HG02970 (cell line): Measurements from ENCODE around the gene CD46.

ENCODE experiments used
- ATAC-seq: cut with Tn5 transposase; IDR thresholded peaks from one replicate; pipeline ENCODE4 v1.9.1; 2021; ENCODE audit warnings: mild to moderate bottlenecking, moderate library complexity, moderate number of reproducible peaks; ENCODE audit not compliant: unreplicated experiment, low FRiP score

The CD46 gene

DNA sequence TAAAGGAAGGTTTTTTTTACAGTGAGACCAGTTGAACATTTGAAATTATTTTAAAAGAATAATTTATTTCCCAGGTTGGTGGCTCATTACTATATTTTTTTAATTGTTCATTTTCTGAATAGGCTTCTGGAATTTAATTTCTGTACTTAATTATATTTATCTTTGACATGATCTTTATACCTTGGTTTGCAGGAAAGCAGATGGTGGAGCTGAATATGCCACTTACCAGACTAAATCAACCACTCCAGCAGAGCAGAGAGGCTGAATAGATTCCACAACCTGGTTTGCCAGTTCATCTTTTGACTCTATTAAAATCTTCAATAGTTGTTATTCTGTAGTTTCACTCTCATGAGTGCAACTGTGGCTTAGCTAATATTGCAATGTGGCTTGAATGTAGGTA, 41.5 kb downstream of the CD46 start:
- ATAC-seq: no peak

DNA sequence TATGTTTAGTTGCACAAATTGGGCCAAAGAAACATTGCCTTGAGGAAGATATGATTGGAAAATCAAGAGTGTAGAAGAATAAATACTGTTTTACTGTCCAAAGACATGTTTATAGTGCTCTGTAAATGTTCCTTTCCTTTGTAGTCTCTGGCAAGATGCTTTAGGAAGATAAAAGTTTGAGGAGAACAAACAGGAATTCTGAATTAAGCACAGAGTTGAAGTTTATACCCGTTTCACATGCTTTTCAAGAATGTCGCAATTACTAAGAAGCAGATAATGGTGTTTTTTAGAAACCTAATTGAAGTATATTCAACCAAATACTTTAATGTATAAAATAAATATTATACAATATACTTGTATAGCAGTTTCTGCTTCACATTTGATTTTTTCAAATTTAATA, 43.0 kb downstream of the CD46 start:
- no peak for ATAC-seq

DNA sequence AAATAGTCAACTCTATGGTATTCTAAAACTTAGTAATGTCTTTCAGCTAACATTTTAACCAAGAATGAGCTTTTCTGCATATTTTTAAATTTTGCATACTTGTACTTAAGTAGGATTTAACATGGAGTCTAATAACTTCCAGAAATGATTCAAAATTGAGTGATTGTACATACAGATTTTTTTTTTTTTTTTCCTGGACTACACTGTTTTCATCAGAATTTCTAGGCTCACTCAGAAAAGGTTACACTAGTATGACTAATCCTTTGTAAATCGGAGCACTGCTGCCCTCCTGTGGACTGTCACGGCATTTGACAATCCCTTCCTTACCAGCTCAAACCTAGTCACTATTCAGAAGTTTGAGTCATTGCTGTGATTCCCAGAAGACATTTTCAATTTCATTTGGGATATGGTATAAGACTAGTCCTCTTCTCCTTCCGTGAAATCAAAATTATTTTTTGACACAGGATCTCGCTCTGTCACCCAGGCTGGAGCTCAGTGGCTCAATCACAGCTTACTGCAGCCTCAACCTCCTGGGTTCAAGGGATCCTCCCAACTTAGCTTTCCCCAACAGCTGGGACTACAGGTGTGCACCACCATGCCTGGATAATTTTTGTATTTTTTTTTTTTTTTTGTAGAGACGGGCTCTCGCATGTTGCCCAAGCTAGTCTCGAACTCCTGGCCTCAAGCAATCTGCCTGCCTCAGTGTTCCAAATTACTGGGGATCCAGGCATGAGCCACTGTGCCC, 45.5 kb downstream of the CD46 start:
- ATAC-seq: no peak

DNA sequence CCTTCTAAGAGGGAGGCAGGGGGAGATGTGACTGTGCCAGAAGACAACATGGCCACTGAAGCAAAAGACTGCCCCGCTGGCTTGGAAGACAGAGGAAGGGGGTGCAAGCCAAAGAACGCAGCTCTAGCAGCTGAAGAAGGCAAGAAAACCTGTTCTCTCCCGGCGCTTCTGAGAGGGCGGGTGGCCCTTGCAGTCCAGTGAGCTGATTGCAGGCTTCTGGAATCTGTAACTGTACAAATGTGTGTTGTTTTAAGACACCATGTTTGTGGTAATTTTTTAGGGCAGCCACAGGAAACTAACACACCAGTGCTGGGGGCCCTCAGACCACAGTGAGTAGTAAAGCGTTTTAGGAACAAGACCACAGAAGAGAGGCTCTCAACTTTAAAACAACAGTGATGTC, 47.0 kb downstream of the CD46 start:
- ATAC-seq: no peak

GRCh38 chr1:207799989-207800648, 48.3 kb downstream of the CD46 start:
- no peak for ATAC-seq

DNA sequence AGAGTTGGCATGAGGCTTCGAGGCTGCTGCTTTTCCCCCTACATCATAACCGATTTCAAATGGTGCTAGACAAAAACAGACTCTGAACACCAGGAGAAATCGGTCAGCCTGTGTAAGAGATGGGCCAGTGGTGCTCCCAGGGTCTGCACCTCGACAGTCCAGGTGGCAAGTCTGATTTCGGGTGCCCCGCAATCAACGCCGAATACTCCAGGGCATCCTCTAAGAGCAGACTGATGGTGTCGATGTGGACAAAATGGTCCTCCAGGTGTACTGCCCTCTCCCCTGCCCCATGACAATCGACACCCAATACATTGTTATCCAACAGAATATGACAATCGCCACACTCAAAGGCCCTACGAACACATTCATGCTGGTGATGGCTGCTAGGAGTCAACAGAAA, 50.0 kb downstream of the CD46 start:
- ATAC-seq: no peak

GRCh38 chr1:207803678-207804077, 51.8 kb downstream of the CD46 start:
- ATAC-seq: no peak

- no peak for ATAC-seq
These were observed 53.0 kb downstream of the CD46 start for GRCh38 chr1:207804721-207805468.

DNA sequence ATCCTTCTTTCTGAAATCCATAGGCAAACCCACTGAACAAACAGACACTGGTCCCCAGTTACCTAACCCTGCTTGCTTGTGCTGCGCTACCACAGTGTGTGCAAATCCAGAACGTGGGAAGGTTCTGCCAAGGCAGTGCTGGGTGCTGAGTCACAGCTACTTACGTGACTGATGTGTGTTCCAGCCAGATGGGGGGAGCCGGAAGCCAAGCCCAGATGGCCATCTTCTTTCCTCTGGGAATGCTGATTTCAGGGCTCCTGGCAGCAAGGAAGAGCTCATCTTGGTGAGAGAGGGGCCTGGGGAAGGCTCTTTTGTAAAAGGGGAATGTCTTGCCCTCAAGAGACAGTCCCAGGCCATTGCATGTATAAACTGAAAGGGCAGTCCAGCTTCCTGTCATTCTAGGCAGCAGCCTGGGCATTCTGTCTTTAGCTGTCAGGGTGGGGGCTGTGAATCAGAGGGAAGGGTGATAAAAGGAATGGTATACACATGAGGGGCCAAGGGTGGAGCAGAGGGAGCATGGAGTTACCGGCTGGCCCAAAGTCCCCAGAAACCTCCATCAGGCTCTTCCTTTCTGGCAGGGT, 54.1 kb downstream of the CD46 start:
- ATAC-seq: no peak

- no peak for ATAC-seq
These were observed 54.9 kb downstream of the CD46 start for GRCh38 chr1:207806531-207807325.

GRCh38 chr1:207807326-207807689, 55.5 kb downstream of the CD46 start:
- no peak for ATAC-seq

DNA sequence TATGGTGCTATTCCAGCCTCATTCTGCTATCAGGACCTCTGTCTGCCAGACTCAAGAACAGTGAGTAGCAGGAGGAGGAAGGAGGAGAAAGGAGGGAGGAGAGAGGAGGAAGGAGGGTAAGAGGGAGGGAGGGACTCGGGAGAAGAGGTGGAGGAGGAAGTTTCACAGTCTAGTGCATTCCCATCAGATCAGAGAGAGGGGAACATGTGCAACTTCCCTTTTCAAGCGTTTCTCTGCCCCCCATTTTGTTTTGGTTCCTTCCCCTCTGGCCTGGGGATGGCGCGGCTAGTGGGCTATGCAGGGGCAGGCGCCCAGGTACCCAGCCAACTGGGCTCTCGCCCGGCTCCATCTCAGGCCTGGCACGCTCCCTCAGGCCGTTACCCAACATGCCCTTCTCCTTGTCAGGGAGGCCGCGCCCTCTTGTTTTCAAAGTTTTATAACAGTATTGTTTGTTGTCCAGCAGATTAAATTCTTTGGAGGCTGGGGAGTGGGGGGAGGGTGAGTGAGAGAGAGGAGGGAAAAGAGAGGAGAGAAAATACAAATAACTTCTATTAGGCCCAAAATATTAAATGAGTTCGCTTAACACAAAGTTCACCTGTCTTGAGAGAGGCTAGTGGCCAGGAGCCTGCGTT, 56.0 kb downstream of the CD46 start:
- ATAC-seq: no peak

DNA sequence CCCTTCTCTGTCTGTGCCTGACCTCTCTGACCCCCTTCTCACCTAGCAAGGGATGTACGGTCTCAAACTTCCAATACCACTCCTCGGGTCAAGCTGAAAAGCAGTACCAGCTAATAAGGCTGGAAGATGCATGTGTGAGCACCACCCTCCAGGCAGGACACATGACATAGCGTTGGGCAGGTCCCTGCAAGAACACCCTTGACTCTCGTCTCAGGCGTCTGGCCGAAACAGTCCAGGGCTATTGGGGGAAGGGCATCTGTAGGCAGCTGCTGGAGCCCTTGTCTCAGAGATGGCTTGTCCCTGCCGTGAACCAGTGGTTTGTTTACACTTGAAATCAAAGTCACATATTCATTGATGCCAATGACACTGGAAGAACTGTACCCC, 56.5 kb downstream of the CD46 start:
- ATAC-seq: no peak

DNA sequence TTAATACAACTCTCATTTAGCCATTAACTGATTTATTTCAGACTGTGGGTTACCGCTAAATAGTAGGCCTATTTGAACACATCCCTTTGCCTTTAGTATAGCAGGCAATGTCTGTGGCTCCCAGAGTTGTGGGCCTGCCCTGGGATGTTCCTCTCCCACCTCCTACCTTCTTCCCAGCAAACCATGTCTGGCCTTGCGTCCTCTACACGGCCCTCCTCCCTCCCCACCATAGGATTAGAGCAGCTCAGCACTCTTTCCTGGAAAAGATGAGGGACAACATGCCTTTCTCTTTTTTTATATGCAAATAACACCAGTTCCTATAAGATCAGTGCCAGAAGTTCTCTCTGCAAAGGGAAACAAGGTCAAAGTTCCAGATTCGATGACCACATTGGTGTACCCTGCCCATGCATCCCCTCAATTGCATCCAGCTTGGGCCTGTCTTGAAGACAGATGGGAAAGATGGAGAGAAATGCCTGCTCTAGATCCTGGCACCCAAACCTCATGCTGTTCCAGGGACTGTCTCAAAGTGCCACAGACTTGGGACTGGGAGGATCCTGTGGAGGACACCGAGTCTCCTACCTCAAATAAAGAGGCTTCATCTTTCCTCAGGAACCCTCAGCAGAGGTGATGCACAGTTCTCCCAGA, 57.2 kb downstream of the CD46 start:
- ATAC-seq: no peak

DNA sequence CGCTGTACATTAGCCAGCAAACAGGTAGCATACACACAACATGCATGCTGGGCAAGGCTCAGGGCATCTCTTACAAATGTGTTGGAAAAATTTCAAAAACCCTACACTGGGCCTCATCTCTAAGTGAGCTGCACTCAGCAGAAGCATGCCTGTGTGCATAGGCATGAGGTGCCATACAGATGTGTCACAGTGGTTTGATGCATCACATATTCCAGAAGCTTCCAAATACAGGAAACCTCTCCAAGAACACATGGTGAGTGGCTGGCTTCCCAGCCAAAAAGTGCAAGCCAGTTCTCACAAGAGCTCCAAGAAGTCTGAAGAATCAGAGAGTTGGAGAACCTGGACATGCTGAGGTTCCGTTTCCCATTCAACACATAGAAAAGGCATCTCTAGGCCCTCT, 58.3 kb downstream of the CD46 start:
- no peak for ATAC-seq

DNA sequence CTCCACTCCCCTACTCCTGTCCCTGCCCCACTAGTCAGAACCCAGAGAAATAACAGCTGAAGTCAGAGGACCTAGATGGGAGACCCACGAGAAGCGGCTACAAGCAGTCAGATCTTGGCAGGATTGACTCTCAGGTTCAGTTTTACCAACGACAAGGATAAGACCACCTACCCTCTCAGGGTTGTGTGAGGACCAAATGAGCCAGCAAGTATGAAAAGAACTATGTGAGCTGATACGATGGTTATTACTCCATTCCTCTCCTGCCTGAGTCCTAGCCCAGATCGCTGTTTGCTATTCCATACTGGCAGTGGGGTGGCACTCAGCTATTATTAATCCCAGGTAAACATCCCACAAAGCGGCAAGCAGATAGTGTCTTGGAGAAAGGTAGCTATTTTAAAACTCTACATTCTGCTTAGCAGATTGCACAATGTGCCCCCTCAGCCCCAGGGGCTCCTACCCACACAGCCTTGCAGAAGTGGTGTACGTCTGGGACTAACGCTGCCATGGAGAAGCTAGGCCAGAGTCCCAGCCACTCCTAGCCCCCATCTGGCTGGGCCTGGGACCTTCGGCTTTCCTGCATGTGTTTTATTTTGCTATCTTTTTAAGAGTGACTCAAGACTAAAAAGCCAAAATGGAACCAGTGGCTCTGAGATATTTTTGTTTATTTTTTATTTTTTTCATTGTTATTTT, 58.9 kb downstream of the CD46 start:
- no peak for ATAC-seq

DNA sequence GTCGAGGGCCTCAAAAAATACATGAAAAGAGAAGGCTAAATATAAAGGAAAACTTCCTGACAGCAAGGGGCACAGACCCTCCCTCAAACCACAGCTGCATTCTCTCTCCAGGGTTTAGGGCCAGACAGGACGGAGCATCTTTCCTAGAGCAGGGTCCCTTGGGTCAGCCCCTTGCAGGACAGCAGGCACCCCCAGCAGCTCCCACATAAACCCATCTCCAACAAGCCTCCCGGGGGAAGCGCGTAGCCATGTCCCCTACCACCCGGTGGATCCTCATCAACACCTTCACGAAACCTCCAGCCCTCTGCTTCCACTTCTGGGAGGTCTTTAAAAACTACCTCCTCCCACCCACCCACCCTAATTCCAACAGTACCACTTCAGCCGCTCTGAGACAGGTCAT, 59.5 kb downstream of the CD46 start:
- no peak for ATAC-seq

DNA sequence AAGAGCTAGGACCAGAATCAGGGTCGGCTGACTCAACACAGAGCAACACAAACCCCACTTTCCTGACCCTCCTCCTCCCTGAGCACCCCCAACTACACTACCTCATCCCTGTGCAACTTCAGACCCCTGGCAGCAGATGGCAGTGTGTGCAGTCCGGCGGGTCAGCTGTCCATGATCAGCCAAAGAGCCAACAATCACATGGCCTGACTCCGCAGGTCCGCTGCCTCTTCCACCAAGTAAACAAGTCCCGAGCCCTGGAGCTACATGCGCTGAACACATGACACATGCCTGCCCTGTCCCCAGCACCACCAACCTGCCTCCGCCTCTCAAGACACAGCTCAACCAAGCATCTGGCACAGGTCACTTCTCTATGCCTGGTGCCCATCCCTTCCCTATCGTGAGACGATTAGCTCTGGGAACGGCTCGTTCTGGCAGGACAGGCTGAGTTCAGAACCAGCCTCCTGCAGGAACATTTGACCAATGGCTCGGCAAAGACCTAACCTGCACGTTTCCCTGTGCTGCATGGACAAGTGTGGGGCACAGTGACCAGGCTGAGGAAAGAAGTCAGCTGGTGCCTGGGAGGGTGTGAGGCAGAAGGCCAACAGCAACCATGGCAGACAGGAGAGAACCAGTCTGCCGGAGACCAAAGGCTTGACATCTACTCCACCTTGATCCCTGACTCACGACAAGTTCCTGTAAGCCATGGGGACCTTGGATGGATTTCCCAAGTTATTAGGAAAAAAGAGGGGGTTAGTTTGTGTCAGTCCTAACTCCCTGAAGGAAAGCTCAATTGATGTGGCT, 60.3 kb downstream of the CD46 start:
- no peak for ATAC-seq
